Heart left ventricle (tissue), 13 donors: Measurements from ENCODE around the gene FGD4.

ENCODE experiments used
- POLR2A ChIP-seq, 2 donors: fragments of 450-650 bp; IDR thresholded peaks; one replicate each; pipeline ENCODE4 v1.6.1; 2017; ENCODE audit warnings: antibody characterized with exemption in 2 of 2, mild to moderate bottlenecking in 2 of 2, moderate library complexity in 2 of 2
- TF ChIP-seq, protein P1 (sequence below), 12 donors: fragments of 200-600 bp; sonication (generic) in 4 of 12; IDR thresholded peaks; one replicate each; pipeline versions ENCODE4 v1.5.0 to v1.8.0; 2018 to 2022; ENCODE audit warnings: antibody characterized with exemption in 12 of 12, mild to moderate bottlenecking in 5 of 12
- donor health status: ischemic (EF 13 %, LVEDD 7.1; RV severe dilation, severe dysfunction).
- donor health status: DM: no; HTN: yes; CAD: no.
- donor health status: DM: no; HTN: no; CAD: no.
- donor health status: ischemic (EF 25% LVEDD 6.9; RV normal size, moderate dysfunction).
- donor health status: ischemic (EF 25% LVEDD 5.7; RV mildly dilated, moderate dysfunction).
- donor health status: ischemic (EF 35%, LVEDD 5.7; RV mildly dilated, moderate dysfunction).
- donor health status: nonischemic (EF 11% LVEDD 7.7; RV severe dilation, severe dysfunction).
- donor health status: DM: yes; HTN: yes; CAD: no.
- donor health status: PGD.
- donor health status: ischemic (EF 29% LVEDD 5.4; RV normal size, mild dysfunction).
- donor health status: nonischemic (EF 23%, LVEDD 6.1; RV moderate dilation, normal function).

DNA sequence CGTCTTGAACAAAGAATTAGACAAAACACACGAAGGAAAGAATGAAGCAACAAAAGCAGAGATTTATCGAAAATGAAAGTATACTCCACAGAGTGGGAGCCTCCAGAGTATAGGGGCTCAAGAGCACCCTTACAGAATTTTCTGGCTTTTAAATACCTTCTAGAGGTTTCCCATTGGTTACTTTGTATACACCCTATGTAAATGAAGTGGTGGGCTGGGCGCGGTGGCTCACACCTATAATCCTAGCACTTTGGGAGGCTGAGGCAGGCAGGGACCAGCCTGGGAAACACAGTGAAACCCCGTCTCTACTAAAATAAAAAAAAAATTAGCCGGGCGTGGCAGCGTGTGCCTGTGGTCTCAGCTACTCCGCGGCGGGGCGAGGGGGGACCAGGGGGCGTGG, 266.7 kb downstream of the FGD4 start:
- TF ChIP-seq, protein P1, sequence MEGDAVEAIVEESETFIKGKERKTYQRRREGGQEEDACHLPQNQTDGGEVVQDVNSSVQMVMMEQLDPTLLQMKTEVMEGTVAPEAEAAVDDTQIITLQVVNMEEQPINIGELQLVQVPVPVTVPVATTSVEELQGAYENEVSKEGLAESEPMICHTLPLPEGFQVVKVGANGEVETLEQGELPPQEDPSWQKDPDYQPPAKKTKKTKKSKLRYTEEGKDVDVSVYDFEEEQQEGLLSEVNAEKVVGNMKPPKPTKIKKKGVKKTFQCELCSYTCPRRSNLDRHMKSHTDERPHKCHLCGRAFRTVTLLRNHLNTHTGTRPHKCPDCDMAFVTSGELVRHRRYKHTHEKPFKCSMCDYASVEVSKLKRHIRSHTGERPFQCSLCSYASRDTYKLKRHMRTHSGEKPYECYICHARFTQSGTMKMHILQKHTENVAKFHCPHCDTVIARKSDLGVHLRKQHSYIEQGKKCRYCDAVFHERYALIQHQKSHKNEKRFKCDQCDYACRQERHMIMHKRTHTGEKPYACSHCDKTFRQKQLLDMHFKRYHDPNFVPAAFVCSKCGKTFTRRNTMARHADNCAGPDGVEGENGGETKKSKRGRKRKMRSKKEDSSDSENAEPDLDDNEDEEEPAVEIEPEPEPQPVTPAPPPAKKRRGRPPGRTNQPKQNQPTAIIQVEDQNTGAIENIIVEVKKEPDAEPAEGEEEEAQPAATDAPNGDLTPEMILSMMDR (IDR thresholded peaks at IDR 0.05): no peak
- TF ChIP-seq POLR2A (IDR thresholded peaks at IDR 0.05): no peak
